Measurements from ENCODE around the gene CCDC12.

The CCDC12 gene

GRCh38 chr3:46887980-46888494, 88.5 kb downstream of the CCDC12 start:
- TF ChIP-seq, protein P1, sequence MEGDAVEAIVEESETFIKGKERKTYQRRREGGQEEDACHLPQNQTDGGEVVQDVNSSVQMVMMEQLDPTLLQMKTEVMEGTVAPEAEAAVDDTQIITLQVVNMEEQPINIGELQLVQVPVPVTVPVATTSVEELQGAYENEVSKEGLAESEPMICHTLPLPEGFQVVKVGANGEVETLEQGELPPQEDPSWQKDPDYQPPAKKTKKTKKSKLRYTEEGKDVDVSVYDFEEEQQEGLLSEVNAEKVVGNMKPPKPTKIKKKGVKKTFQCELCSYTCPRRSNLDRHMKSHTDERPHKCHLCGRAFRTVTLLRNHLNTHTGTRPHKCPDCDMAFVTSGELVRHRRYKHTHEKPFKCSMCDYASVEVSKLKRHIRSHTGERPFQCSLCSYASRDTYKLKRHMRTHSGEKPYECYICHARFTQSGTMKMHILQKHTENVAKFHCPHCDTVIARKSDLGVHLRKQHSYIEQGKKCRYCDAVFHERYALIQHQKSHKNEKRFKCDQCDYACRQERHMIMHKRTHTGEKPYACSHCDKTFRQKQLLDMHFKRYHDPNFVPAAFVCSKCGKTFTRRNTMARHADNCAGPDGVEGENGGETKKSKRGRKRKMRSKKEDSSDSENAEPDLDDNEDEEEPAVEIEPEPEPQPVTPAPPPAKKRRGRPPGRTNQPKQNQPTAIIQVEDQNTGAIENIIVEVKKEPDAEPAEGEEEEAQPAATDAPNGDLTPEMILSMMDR (IDR thresholded peaks at IDR 0.05; ENCODE audit: low read depth, low read length, missing control alignments) = no peak
- H3K4me3 ChIP-seq (replicated peaks; ENCODE audit: low read depth, low read length) = no peak overlapping the region
- DNase-seq (ENCODE audit: extremely low read depth, low read depth) = no peak

DNA sequence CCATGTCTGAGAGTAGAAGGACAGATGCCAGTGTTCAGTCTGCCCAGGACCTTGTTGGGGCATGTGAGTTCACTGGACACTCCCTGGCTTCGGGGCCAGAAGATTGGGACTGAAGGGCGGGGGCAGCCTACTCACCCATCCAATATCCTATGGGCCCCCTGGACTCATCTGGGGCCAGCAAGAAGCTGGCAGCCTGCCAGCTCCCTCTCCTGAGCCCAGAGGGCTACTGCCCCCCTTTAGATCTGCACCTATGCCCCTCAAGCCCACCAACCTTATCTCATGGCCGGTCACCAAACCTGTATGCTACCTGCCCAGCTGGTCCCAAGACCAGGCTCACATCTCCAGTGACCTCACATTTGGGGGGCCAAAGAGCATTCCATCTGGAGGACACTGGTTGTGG, 90.9 kb downstream of the CCDC12 start:
- TF ChIP-seq, protein P1 (IDR thresholded peaks at IDR 0.05; ENCODE audit: low read depth, low read length, missing control alignments) = no peak
- H3K4me3 ChIP-seq (replicated peaks; ENCODE audit: low read depth, low read length) = no peak overlapping the region
- no peak for DNase-seq (ENCODE audit: extremely low read depth, low read depth)

DNA sequence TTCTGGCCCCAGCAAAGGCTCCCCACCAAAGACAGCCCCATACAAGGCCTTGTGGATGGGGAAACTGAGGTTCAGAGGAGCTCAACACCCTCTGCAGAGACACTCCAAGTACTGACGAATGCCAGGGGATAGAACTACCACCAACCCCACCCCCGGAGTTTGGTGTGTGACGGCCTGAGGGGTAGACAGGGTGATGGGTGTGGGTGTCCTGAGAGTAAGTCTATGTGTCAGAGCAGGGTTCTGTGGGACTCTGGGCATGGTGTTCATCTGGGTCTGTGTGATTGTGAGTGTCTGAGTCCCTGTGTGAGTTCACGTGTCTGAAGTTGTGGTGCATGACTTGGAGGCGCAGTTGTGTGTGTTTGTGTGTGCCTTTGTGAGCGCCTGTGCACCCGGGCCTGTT, 91.6 kb downstream of the CCDC12 start:
- DNase-seq (ENCODE audit: extremely low read depth, low read depth) = no peak
- no peak overlapping the region for H3K4me3 ChIP-seq (replicated peaks; ENCODE audit: low read depth, low read length)
- TF ChIP-seq, protein P1 (IDR thresholded peaks at IDR 0.05; ENCODE audit: low read depth, low read length, missing control alignments) = no peak

DNA sequence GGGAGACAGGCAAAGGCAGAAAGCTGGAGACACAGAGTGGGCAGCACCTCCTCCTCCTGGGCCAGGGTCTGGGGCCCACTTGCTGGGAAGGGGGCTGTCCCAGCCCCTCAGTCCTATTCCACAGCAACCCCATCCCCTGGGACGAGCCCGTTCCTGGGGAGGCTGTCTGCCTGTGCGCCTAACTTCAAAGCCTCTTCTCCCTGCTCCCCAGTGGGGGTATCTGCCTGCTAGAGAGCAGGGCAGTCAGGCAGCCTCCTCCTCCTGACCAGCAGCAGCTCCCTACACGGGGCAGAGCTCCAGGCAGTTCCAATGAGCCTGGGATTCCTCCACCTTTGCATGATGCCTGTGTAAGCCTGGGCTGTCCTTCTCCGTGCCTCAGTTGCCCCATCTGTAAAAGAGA, 92.1 kb downstream of the CCDC12 start:
- no peak for DNase-seq (ENCODE audit: extremely low read depth, low read depth)
- TF ChIP-seq, protein P1 (IDR thresholded peaks at IDR 0.05; ENCODE audit: low read depth, low read length, missing control alignments) = no peak
- H3K4me3 ChIP-seq (replicated peaks; ENCODE audit: low read depth, low read length) = no peak overlapping the region

DNA sequence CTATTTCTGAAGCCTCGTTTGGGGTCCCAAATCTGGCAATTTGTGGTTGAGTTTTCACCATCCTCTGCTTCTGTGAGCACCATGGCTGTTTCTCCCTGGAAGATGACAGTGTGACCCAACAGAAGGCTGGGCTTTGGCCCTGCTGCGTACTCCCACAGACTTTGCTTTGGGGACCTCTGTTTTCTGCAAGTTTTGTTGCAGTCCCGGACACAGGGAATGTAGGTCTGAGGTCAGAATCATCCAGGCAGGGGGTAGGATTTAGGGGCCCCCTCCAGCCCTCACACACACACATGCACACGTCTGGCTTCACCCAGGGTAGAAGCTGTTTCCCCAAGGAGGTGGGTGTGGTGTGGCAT, 92.7 kb downstream of the CCDC12 start:
- H3K4me3 ChIP-seq (replicated peaks; ENCODE audit: low read depth, low read length) = 0 out of 2 replicates have a peak overlapping the region, but pooled peaks have one; percentile 4
- DNase-seq (ENCODE audit: extremely low read depth, low read depth) = no peak
- TF ChIP-seq, protein P1 (IDR thresholded peaks at IDR 0.05; ENCODE audit: low read depth, low read length, missing control alignments) = no peak

DNA sequence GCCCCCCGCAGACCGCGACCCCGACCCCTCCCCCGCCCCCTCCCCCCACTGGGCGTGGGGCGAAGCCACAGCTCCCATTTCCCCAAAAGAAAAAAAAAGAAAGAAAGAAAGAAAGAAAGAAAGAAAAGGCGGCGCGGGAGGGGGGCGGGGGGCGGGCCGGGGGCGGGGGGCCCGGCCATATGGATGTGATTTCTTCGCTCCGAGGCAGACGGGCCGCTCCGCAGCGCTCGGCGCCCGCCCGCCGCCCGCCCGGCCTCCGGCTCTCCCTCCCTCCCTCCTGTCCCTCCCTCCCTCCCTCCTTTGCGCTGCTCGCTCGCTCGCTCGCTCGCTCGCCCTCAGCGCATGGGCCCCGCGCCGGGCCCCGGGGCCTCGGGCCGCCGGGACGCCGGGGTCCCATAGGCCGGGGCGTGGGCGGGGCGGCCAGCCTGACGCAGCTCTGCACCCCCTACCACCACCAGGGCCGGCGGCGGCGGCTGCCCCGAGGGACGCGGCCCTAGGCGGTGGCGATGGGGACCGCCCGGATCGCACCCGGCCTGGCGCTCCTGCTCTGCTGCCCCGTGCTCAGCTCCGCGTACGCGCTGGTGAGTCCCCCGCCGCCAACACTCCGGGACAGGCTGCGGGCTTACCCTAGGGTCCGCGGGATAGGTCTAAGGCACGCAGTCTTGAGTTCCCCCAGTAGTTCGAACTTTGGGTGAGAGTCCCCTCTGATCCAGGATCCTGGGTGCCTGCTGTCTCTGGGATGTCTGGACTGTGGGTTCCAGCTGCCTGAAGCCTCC, 93.3 kb downstream of the CCDC12 start:
- peak overlapping the region; percentile 4 for H3K4me3 ChIP-seq (replicated peaks; ENCODE audit: low read depth, low read length)
- DNase-seq (ENCODE audit: extremely low read depth, low read depth) = no peak

More for the DNA sequence above, 93.3 kb downstream of the CCDC12 start:
- TF ChIP-seq, protein P1 (IDR thresholded peaks at IDR 0.05; ENCODE audit: low read depth, low read length, missing control alignments) = no peak
